Umbilical cord (tissue), 2 donors: Measurements from ENCODE around the gene TBCD. TPM values are rescaled to one million over a fixed set of nuclear protein-coding genes. Genes with fewer than 3 reads are reported as not detected.

ENCODE experiments used
- DNase-seq: peaks from one replicate; pipeline ENCODE4 v3.0.0-alpha.2; 2015; ENCODE audit warnings: low spot score
- total RNA-seq: library from RNA; depleted of rRNA; stranded (reverse); fragments of >200 nt; gene quantifications from one replicate; pipeline ENCODE4 v1.2.3, GENCODE V29; 2014; ENCODE audit warnings: low replicate concordance; ENCODE audit not compliant: insufficient read depth

The TBCD gene
- total RNA-seq, 1 donor from 2014 or later = 25.8 TPM

DNA sequence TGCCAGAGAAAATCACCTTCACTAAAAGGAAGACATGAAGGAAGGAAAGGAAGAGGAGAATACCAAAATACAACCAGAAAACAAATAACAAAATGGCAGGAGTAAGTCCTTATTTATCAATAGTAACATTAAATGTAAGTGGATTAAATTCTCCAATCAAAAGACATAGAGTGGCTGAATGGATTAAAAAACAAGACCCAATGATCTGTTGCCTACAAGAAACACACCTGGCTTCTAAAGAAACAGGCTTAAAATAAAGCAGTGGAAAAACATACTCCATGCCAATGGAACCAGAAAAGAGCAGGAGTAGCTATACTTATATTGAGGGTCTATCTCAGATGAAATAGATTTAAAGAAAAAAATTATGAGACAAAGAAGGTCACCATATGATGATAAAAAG is 241.1 kb downstream of the TBCD start:
- no peak for DNase-seq

Other genes with a start within 250 kb of the TBCD start
- gene FOXK2, start 232.3 kb upstream of the TBCD start, total RNA-seq = 25.0 TPM
- 95.1 TPM for gene WDR45B, start 103.6 kb upstream of the TBCD start, total RNA-seq
- 14.4 TPM for gene RAB40B, start 53.4 kb upstream of the TBCD start, total RNA-seq
- gene FN3KRP, start 35.4 kb upstream of the TBCD start, total RNA-seq = 5.3 TPM
- gene FN3K, start 16.4 kb upstream of the TBCD start, total RNA-seq = 3.4 TPM
- 2.4 TPM for gene ZNF750, start 88.0 kb downstream of the TBCD start, total RNA-seq